ENCODE measurements around the gene CHST10.

CHST10 gene

GRCh38 chr2:100424277-100424875, 6.9 kb upstream of the CHST10 start:
- H3K4me3 ChIP-seq (ENCODE audit: low read depth, low read length): no peak overlapping the region

GRCh38 chr2:100423631-100424030, 6.2 kb upstream of the CHST10 start:
- H3K4me3 ChIP-seq (ENCODE audit: low read depth, low read length): no peak overlapping the region
- TF ChIP-seq CTCF (IDR thresholded peaks at IDR 0.05; ENCODE audit: low read depth, low read length): no peak

More at GRCh38 chr2:100424277-100424875, 6.9 kb upstream of the CHST10 start:
- no peak for TF ChIP-seq CTCF (IDR thresholded peaks at IDR 0.05; ENCODE audit: low read depth, low read length)

DNA sequence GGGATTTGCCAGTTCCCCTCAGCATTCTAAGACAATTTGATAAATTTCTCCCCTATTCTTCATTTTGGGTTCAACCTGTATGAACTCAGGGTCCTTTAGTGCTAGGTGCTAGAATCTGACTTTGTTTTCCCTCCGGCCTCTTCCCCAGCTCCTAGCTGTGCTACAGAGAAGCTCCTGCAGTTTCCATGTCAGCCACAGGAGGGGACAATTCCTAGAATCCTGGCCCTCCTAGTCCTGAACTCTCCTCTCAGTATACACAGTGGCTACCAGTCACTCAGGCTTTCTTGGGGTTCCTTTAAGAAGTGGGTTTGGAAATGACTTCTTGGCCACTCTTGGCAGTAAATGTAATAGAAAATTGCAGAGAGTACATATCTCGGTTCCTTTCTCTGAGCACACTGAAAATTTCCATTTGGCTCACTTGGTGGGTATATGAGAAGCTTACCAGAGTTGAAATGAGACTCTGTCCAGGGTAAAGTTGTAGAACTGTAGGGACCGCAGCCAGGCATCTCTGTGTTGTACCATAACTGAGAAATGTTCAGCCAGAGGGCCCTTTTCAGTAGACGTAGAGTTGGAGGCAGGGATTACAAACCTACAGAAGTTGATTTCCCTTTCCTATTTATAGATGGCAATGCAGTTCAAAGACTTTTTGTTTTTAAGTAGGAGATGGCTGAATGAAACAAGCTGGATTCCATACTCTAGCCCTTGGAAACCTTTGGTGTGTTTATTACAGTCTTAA, 5.0 kb upstream of the CHST10 start:
- TF ChIP-seq CTCF (IDR thresholded peaks at IDR 0.05; ENCODE audit: low read depth, low read length): peak; percentile 85
- H3K4me3 ChIP-seq (ENCODE audit: low read depth, low read length): no peak overlapping the region

DNA sequence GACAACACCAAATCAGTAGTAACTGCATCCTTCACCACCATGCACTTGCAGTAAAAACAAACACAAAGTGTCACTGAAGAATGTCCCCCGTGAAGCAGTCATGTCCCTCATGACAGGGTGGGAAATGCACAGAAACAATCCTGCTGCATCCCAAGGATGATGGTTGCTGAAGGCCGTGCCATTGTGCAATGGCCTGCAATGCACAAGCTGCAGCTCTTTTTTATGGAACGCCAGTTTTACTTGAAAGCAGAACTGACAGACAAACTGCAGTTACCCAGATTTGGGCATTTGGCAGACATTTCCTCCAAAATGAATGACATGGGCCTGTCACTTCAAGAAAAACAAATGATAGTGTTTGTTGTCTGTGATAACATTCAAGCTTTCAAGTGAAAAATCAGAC, 2.4 kb upstream of the CHST10 start:
- TF ChIP-seq CTCF (IDR thresholded peaks at IDR 0.05; ENCODE audit: low read depth, low read length): no peak

DNA sequence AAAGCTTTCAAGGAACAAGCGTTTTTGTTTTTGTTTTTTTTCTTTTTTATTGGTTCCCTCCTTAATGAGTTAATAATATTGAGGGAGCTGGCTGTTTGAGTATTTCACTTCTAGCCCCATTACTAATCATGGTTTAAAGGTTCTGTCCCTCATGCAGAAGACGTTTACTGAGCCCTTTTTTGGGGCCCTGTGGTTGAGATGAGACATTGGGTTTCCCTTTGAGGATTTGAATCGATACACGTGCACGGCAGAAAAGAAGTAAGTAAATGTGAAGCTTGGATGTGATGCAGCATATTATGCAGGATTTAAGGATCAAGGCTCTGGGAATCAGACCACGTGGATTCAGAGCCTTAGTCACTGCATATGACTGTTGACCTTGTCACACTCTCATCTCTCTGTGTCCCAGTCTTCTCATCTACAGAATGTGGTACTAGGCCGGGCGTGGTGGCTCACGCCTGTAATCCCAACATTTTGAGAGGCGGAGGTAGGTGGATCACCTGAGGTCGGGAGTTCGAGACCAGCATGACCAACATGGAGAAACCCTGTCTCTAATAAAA, 1.0 kb upstream of the CHST10 start:
- no peak overlapping the region for H3K4me3 ChIP-seq (ENCODE audit: low read depth, low read length)
- TF ChIP-seq CTCF (IDR thresholded peaks at IDR 0.05; ENCODE audit: low read depth, low read length): no peak

More for the DNA sequence above, 2.4 kb upstream of the CHST10 start:
- H3K4me3 ChIP-seq (ENCODE audit: low read depth, low read length): no peak overlapping the region

GRCh38 chr2:100417711-100418124, 250 bp upstream of the CHST10 start:
- TF ChIP-seq CTCF (IDR thresholded peaks at IDR 0.05; ENCODE audit: low read depth, low read length): no peak
- peak overlapping the region; percentile 80 for H3K4me3 ChIP-seq (ENCODE audit: low read depth, low read length)

- TF ChIP-seq CTCF (IDR thresholded peaks at IDR 0.05; ENCODE audit: low read depth, low read length): no peak
- H3K4me3 ChIP-seq (ENCODE audit: low read depth, low read length): peak overlapping the region; percentile 80
Measured at GRCh38 chr2:100416397-100416934, 1.0 kb downstream of the CHST10 start.

Measured in WI38 (cell line).